ENCODE measurements around the gene GLT8D1. TPM values are rescaled to one million over a fixed set of nuclear protein-coding genes. Genes with fewer than 3 reads are reported as not detected.
A peak's percentile ranks its signal among the peaks of the same experiment; 100 is the strongest.
"Not testable (repeated sequence)": the region's sequence is repeated elsewhere in the genome, so short reads cannot be mapped to it uniquely, and the experiment has no call there.

GLT8D1 gene, protein sequence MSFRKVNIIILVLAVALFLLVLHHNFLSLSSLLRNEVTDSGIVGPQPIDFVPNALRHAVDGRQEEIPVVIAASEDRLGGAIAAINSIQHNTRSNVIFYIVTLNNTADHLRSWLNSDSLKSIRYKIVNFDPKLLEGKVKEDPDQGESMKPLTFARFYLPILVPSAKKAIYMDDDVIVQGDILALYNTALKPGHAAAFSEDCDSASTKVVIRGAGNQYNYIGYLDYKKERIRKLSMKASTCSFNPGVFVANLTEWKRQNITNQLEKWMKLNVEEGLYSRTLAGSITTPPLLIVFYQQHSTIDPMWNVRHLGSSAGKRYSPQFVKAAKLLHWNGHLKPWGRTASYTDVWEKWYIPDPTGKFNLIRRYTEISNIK
- total RNA-seq, result 100 to 1,000 TPM in 1 of 8 experiments, 10 to 100 TPM in 7; 46.9 to 120 (median 66.2) TPM

DNA sequence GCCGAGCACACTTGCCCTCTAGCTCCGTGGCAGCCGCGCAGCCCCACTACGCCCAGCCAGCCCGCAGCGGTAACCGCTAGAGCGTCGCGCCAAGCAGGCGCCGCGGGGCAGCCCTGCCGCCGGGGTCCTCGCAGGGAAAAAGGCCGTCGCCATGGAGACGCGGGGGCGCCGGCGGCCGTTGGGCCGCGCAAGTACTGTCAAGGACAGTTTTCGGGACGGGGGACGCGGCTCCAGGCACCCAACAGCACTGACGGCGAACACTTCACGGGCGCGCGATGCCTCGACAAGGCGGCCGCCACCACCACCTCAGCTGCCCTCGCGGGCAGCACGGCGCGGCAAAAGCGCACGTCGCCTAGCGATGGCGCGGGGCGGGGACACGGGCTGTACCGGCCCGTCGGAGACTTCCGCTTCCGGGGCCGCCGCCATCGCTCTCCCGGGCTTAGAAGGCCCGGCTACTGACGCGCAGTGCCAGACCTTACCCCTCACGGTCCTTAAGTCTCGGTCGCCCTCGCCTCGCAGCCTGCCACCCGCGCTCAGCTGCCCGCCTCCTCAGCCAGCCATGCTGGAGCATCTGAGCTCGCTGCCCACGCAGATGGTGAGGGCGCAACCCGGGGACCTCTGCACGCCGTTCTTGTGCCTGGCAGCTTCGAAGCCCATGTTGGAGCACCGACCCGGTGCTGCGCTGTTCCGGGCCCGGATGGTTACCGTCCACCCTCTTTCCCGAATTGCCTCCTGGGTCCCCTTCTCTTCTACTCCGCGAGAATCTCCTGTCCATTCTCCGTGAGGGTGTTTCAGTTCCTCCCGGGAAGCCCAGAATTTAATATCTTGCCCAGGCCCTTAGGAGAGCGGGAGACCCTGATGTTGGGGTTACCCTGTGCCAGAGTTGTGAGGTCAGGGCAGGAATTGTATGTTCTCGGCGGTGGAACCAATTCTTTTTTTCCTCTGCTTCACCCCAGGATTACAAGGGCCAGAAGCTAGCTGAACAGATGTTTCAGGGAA is at the start of gene GLT8D1, which contains the start of gene SPCS1:
Gene GLT8D1, minus strand, starts transcription at position 104 of the 999 bp plus-strand sequence. CDS start 5,331 bp downstream, outside the sequence.
Gene SPCS1, plus strand, starts transcription at position 419 of the 999 bp plus-strand sequence. Its CDS starts 141 bp downstream, at position 560.
- in situ Hi-C loops (cut with MboI; ENCODE audit: low pct_unique_long_range_greater_than_20kb in 2 of 9, low sequenced_read_pairs in 9 of 9, unreplicated experiment in 9 of 9), result no loop called here

DNA sequence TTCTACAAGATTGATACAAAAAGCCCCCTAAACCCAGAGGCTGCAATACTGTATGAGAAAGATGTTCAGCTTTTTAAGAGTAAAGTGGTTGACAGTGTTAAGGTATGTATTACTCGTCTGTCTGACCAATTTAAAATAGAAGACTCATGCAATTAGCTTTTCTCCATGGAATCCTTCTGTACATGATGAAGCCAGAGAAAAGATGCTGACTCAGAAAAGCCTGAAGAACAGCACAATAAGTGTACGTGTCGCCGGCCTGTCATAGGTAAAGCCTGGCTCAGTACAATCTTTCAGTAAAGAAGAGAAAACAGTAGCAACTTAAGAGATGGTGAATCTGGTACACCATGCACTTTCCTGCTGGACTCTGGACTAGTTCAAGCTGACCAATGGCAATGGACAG is 48.8 kb upstream of the GLT8D1 start:
- in situ Hi-C loops (cut with MboI; ENCODE audit: low pct_unique_long_range_greater_than_20kb in 2 of 9, low sequenced_read_pairs in 9 of 9, unreplicated experiment in 9 of 9), result no loop called here
- Histone ChIP-seq H3K4me1 (replicated peaks in 1 of 2) (no peaks in the 10 kb centered on the region), H3K4me3 (no peak overlapping the region), H3K27ac (no peak overlapping the region)
- no peak for ATAC-seq (replicated peaks in 6 of 8)
- 81 to 100% (median 91%) methylated on average over 1 to 4 of the region's 4 CpGs for WGBS, 10 experiments

More for the DNA sequence above, at the start of gene GLT8D1, which contains the start of gene SPCS1:
- ATAC-seq (replicated peaks in 6 of 8), result peak; percentile 76 to 94 (median 92)
- WGBS, 10 experiments, result 0 to 30% (median 1%) methylated on average over 2 to 16 of the region's 94 CpGs; no CpG with 5 or more reads in 1 of the 10 experiments
- H3K4me3 ChIP-seq, result peak within 1 kb of the TSS; percentile 75 to 97 (median 92)
- peak within 1 kb of the TSS; percentile 92 for H3K27ac ChIP-seq
- H3K4me1 ChIP-seq (replicated peaks in 1 of 2), result peaks cover 16 to 20% of the 10 kb centered on the region in 2 donors

DNA sequence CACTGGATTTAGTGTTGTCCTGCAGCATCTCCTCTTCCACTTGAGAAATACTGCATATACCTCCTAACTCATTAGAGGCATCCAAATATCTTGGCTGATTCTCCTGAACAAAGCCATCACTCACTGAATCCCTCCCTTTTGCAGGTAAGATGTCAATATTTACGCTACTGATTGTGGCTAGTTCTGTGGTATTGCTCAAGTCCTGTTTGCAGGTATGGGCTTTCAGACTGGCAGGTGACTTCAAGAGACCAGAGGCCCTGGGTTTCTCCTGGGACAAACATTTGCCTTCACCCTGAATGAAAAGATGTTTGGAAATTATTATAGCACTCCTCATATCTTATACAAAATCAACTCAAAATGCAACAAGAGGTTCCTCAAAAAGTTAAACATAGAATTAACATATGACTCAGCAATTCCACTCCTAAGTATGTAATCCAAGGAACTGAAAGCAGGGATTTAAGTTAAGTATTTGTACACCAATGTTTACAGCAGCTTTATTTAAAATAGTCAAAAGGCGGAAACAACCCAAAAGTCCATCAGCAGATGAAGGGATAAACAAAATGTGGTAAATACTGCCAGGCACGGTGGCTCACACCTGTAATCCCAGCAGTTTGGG is 46.6 kb upstream of the GLT8D1 start:
- H3K4me3 ChIP-seq, result no peak overlapping the region
- no peak overlapping the region for H3K27ac ChIP-seq
- in situ Hi-C loops (cut with MboI; ENCODE audit: low pct_unique_long_range_greater_than_20kb in 2 of 9, low sequenced_read_pairs in 9 of 9, unreplicated experiment in 9 of 9), result no loop called here
- 68 to 100% (median 93%) methylated on average over 1 to 3 of the region's 3 CpGs; no CpG with 5 or more reads in 2 of the 10 experiments for WGBS, 10 experiments
- ATAC-seq (replicated peaks in 6 of 8), result peak in 3 of 8 experiments; percentile 34 to 72 (median 68)
- no peaks in the 10 kb centered on the region for H3K4me1 ChIP-seq (replicated peaks in 1 of 2)

DNA sequence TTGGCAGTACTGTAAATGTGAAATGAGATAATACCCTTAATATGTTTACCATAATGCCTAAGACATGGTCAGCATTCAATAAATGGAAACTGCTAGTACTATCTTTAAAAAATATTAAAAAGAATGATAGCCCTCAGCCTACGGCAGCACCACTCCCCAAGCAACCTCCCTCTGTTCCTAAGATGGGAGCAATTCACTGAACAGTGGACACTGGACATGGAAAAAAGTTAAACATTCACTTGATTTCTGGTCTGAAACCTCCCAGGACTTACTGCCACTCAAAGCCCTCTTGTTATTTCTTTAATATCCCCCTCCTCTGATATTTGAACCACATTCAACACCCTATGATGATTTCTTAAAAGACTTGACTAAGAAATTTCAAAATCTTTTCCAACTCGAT is 38.1 kb upstream of the GLT8D1 start:
- Histone ChIP-seq H3K27ac (no peak overlapping the region), H3K4me1 (replicated peaks in 1 of 2) (no peaks in the 10 kb centered on the region), H3K4me3 (no peak overlapping the region)
- ATAC-seq (replicated peaks in 6 of 8), result no peak
- 55 to 100% (median 90%) methylated on average over 1 to 2 of the region's 2 CpGs; no CpG with 5 or more reads in 2 of the 10 experiments for WGBS, 10 experiments
- in situ Hi-C loops (cut with MboI; ENCODE audit: low pct_unique_long_range_greater_than_20kb in 2 of 9, low sequenced_read_pairs in 9 of 9, unreplicated experiment in 9 of 9), result no loop called here

DNA sequence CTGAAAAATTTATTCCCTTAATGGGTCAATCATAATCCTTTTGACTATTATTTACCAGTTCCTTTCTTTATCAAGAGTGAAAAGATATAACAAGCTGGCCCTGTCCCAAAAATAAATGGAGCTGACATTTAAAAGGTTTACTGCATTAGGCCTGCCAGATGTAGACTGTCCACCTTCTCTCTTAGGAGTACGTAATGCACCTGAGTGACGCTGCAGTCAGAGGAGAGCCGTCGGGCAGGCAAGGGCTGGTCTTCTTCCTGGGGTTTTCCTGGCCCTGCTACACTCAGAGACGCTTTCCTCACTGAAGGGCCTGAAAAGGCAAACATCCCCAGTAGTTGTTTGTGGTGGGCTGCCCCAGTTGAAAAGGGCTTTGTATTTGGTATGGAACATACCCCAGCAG is 37.6 kb upstream of the GLT8D1 start:
- no peak for ATAC-seq (replicated peaks in 6 of 8)
- H3K4me1 ChIP-seq (replicated peaks in 1 of 2), result no peaks in the 10 kb centered on the region
- 83 to 100% (median 98%) methylated on average over 1 to 4 of the region's 5 CpGs; no CpG with 5 or more reads in 6 of the 10 experiments for WGBS, 10 experiments
- H3K27ac ChIP-seq, result no peak overlapping the region
- no peak overlapping the region for H3K4me3 ChIP-seq
- in situ Hi-C loops (cut with MboI; ENCODE audit: low pct_unique_long_range_greater_than_20kb in 2 of 9, low sequenced_read_pairs in 9 of 9, unreplicated experiment in 9 of 9), result no loop called here

DNA sequence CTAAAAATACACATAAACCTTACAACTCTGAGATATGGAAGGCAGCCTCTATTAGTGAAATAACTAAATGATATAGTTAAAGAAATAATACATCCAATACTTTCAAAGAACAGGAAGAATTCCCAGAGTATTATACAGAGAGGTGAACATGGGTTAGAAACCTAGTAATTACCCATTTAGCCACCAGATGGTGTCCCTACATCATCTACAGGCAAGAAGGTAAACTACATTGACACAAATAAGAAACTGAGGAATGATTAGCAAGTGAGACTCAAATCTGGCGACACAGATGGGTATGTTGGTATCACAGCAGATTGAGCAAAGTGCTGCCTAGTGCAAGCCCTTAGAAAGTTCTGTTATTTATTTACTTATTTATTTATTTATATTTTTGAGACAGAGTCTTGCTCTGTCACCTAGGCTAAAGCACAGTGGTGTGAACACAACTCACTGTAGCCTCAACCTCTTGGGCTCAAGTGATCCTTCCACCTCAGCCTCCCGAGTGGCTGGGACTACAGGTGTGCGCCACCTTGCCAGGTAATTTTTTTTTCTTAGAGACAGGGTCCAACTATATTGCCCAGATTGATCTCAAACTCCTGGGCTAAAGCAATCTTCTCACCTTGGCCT is 36.9 kb upstream of the GLT8D1 start:
- in situ Hi-C loops (cut with MboI; ENCODE audit: low pct_unique_long_range_greater_than_20kb in 2 of 9, low sequenced_read_pairs in 9 of 9, unreplicated experiment in 9 of 9), result no loop called here
- no peak overlapping the region for H3K4me3 ChIP-seq
- H3K4me1 ChIP-seq (replicated peaks in 1 of 2), result no peaks in the 10 kb centered on the region
- H3K27ac ChIP-seq, result no peak overlapping the region
- WGBS, 10 experiments, result 20 to 100% (median 94%) methylated on average over 1 to 3 of the region's 3 CpGs; no CpG with 5 or more reads in 4 of the 10 experiments
- ATAC-seq (replicated peaks in 6 of 8), result peak in 3 of 8 experiments; percentile 50 to 67 (median 60)

DNA sequence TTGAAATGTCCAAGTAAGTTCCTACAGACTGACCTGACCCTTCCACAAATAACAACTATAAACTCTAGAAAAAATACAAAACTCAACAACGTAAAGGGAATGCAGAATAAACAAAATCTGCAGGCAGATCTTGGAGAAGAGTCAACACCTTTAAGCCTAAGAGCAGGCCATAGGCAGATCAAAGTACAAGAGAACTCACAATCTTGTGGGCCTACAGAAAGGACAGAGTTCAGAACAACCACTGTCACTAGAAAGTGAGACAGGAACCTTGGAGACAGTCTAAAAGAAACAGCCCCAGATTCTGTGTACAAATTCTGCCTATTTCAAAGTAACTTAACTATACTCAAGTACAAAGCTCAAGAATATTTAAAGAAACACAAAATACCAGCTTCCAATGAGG is 34.1 kb upstream of the GLT8D1 start:
- in situ Hi-C loops (cut with MboI; ENCODE audit: low pct_unique_long_range_greater_than_20kb in 2 of 9, low sequenced_read_pairs in 9 of 9, unreplicated experiment in 9 of 9), result no loop called here
- 50 to 100% (median 95%) methylated on average over 1 of the region's 1 CpG for WGBS, 10 experiments
- H3K4me1 ChIP-seq (replicated peaks in 1 of 2), result no peaks in the 10 kb centered on the region
- H3K27ac ChIP-seq, result no peak overlapping the region
- no peak overlapping the region for H3K4me3 ChIP-seq
- no peak for ATAC-seq (replicated peaks in 6 of 8)

DNA sequence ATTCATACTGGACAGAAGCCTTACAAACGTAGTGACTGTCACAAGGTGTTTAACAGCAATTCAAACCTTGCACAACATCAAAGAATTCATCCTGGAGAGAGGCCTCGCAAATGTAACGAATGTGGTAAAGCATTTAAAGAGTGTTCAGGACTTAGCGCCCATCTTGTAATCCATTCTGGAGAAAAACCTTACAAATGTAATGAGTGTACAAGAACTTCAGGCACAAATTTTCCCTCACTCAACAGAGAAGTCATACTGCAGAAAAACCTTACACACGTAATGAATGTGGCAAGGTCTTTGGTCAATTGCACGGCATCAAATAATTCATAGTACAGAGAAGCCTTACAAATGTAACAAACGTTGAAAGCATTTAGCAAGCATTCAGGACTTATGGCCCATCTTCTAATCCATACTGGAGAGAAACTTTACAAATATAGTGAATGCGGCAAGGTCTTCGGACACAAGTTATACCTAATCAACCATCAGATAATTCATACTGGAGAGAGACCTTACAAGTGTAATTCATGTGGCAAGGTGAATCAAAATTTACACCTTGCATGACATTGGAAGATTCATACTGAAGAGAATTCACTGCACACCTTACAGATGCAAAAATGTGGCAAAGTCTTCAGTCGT is 27.8 kb upstream of the GLT8D1 start:
- no peaks in the 10 kb centered on the region for H3K4me1 ChIP-seq (replicated peaks in 1 of 2)
- no peak overlapping the region for H3K4me3 ChIP-seq
- 83 to 100% (median 92%) methylated on average over 4 to 10 of the region's 10 CpGs for WGBS, 10 experiments
- ATAC-seq (replicated peaks in 6 of 8), result no peak
- no peak overlapping the region for H3K27ac ChIP-seq
- in situ Hi-C loops (cut with MboI; ENCODE audit: low pct_unique_long_range_greater_than_20kb in 2 of 9, low sequenced_read_pairs in 9 of 9, unreplicated experiment in 9 of 9), result no loop called here

DNA sequence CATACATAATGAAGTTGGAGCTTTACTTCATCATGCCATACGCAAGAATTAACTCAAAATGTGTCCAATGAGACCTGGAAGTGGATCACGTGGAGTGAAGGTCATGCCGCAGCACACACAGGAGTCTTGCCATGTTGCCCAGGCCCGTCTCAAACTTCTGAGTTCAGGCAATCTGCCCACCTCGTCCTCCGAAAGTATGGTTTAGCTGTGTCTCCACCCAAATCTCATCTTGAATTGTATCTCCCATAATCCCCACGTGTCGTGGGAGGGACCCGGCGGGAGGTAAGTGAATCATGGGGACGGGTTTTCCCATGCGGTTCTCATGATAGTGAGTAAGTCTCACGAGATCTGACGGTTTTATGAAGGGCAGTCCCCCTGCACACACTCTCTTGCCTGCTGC is 26.0 kb upstream of the GLT8D1 start:
- 62 to 100% (median 83%) methylated on average over 2 to 8 of the region's 14 CpGs; no CpG with 5 or more reads in 2 of the 10 experiments for WGBS, 10 experiments
- ATAC-seq (replicated peaks in 6 of 8), result no peak
- Histone ChIP-seq H3K4me1 (replicated peaks in 1 of 2) (no peaks in the 10 kb centered on the region), H3K4me3 (no peak overlapping the region), H3K27ac (no peak overlapping the region)
- in situ Hi-C loops (cut with MboI; ENCODE audit: low pct_unique_long_range_greater_than_20kb in 2 of 9, low sequenced_read_pairs in 9 of 9, unreplicated experiment in 9 of 9), result no loop called here

DNA sequence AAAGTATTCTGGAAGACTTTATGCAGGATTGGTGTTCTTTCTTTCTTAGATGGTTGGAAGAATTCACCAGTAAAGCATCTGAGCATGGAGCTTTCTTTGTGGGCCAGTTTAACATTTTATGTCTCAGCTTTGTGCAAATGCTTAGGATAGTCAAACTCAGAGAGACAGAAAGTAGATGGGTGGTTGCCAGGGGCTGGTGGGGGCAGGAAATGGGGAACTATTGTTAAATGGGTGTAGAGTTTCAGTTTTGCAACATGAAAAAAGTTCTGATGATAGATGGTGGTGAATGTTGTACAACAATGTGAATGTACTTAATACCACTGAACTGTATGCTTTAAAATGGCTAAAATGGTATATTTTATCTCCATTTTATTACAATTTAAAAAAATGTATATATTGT is 25.1 kb upstream of the GLT8D1 start:
- in situ Hi-C loops (cut with MboI; ENCODE audit: low pct_unique_long_range_greater_than_20kb in 2 of 9, low sequenced_read_pairs in 9 of 9, unreplicated experiment in 9 of 9), result no loop called here
- no peak for ATAC-seq (replicated peaks in 6 of 8)

DNA sequence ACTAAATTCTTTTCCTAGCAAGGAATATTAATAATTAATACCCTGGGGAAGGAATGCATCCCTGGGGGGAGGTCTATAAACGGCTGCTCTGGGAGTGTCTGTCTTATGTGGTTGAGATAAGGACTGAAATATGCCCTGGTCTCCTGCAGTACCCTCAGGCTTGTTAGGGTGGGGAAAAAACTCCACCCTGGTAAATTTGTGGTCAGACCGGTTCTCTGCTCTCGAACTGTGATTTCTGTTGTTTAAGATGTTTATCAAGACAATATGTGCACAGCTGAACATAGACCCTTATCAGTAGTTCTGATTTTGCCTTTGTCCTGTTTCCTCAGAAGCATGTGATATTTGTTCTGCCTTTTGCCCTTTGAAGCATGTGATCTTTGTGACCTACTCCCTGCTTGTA is 23.2 kb upstream of the GLT8D1 start:
- H3K4me3 ChIP-seq; H3K4me1 ChIP-seq (replicated peaks in 1 of 2); H3K27ac ChIP-seq; ATAC-seq (replicated peaks in 6 of 8); in situ Hi-C loops (cut with MboI; ENCODE audit: low pct_unique_long_range_greater_than_20kb in 2 of 9, low sequenced_read_pairs in 9 of 9, unreplicated experiment in 9 of 9): not testable (repeated sequence)
- 73 to 83% (median 75%) methylated on average over 2 of the region's 3 CpGs; no CpG with 5 or more reads in 7 of the 10 experiments for WGBS, 10 experiments

More for the DNA sequence above, 25.1 kb upstream of the GLT8D1 start:
- Histone ChIP-seq H3K4me1 (replicated peaks in 1 of 2) (no peaks in the 10 kb centered on the region), H3K27ac (no peak overlapping the region), H3K4me3 (no peak overlapping the region)

DNA sequence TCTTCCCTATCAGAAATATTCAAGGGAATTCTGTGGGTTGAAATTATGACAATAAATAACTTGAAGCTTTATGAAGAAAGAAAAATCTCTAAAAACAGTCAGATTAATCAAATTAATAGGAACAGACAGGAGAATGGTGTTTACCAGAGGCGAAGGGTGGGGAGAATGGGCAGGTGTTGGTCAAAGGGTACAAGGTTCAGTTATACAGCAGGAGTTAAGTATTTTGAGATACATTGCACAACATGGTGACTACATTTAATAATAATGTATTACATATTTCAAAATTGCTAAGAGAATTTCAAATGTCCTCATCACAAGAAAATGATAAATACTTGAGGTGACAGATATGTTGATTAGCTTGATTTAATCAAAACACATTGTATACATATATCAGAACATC is 18.9 kb upstream of the GLT8D1 start:
- Histone ChIP-seq H3K4me1 (replicated peaks in 1 of 2) (no peaks in the 10 kb centered on the region), H3K27ac (no peak overlapping the region), H3K4me3 (no peak overlapping the region)
- in situ Hi-C loops (cut with MboI; ENCODE audit: low pct_unique_long_range_greater_than_20kb in 2 of 9, low sequenced_read_pairs in 9 of 9, unreplicated experiment in 9 of 9), result no loop called here
- ATAC-seq (replicated peaks in 6 of 8), result no peak
- WGBS, 10 experiments, result 50 to 100% (median 100%) methylated on average over 1 of the region's 1 CpG; no CpG with 5 or more reads in 2 of the 10 experiments

All from motor neuron (in vitro differentiated cells).